Right lung (tissue), 5 donors: ENCODE data around the gene SLMAP. TPM values are rescaled to one million over a fixed set of nuclear protein-coding genes. Genes with fewer than 3 reads are reported as not detected.

Experiments used
- DNase-seq, 2 donors: peaks; one replicate each; pipeline ENCODE4 v3.0.0-alpha.2; 2013
- polyA plus RNA-seq, 5 donors: library from polyadenylated mRNA; unstranded; fragments of 120-200 nt; gene quantifications; one replicate each; pipeline versions ENCODE4 v1.2.1 to v1.2.3, GENCODE V29; 2013; ENCODE audit warnings: inconsistent platforms in 1 of 5, low replicate concordance in 1 of 5; ENCODE audit not compliant: insufficient read length in 5 of 5, insufficient read depth in 1 of 5

Gene SLMAP
- polyA plus RNA-seq, 5 donors = 32.6 to 57.5 (median 54.0) TPM

GRCh38 chr3:57939775-57940174 is 183.7 kb downstream of the SLMAP start:
- DNase-seq = no peak

- DNase-seq = no peak
Observed at GRCh38 chr3:57942388-57942787, 186.3 kb downstream of the SLMAP start.

GRCh38 chr3:57942872-57943283 is 186.8 kb downstream of the SLMAP start:
- no peak for DNase-seq

- no peak for DNase-seq
Observed at GRCh38 chr3:57943525-57944495, 187.7 kb downstream of the SLMAP start.

GRCh38 chr3:57946970-57947381 is 190.9 kb downstream of the SLMAP start:
- DNase-seq = no peak

GRCh38 chr3:57948080-57948671 is 192.1 kb downstream of the SLMAP start:
- no peak for DNase-seq

GRCh38 chr3:57948781-57949242 is 192.7 kb downstream of the SLMAP start:
- no peak for DNase-seq

GRCh38 chr3:57949344-57949743 is 193.2 kb downstream of the SLMAP start:
- no peak for DNase-seq

- DNase-seq = no peak
Observed at GRCh38 chr3:57949785-57950615, 193.9 kb downstream of the SLMAP start.

- no peak for DNase-seq
Observed at GRCh38 chr3:57951066-57951882, 195.2 kb downstream of the SLMAP start.

GRCh38 chr3:57952208-57952631 is 196.1 kb downstream of the SLMAP start:
- DNase-seq = peak in 1 of 2 donors; percentile 29

- DNase-seq = no peak
Observed at GRCh38 chr3:57952651-57953050, 196.5 kb downstream of the SLMAP start.

GRCh38 chr3:57953576-57953975 is 197.5 kb downstream of the SLMAP start:
- DNase-seq = no peak

- DNase-seq = no peak
Observed at GRCh38 chr3:57956119-57956832, 200.2 kb downstream of the SLMAP start.

- DNase-seq = no peak
Observed at GRCh38 chr3:57956833-57957174, 200.7 kb downstream of the SLMAP start.

- DNase-seq = no peak
Observed at GRCh38 chr3:57957824-57958223, 201.7 kb downstream of the SLMAP start.

GRCh38 chr3:57958642-57959422 is 202.7 kb downstream of the SLMAP start:
- DNase-seq = no peak

GRCh38 chr3:57959423-57960173 is 203.5 kb downstream of the SLMAP start:
- DNase-seq = no peak

- no peak for DNase-seq
Observed at GRCh38 chr3:57960174-57960505, 204.0 kb downstream of the SLMAP start.
